ENCODE measurements around the gene CTNND2. TPM values are rescaled to one million over a fixed set of nuclear protein-coding genes. Genes with fewer than 3 reads are reported as not detected.

The CTNND2 gene
- total and polyA plus RNA-seq, 4 donors: 0.05 to 0.50 (median 0.27) TPM

GRCh38 chr5:11777096-11777495, 127.2 kb downstream of the CTNND2 start:
- Histone ChIP-seq H3K4me3 (ENCODE audit: low read depth in 1 of 3, low read length in 3 of 3) (no peak overlapping the region), H3K36me3 (ENCODE audit: control insufficient read depth in 4 of 4, insufficient read depth in 3 of 4, low read depth in 1 of 4, low read length in 3 of 4) (no peaks in the 10 kb centered on the region), H3K4me1 (ENCODE audit: control insufficient read depth in 4 of 4, insufficient read depth in 4 of 4, low read length in 3 of 4) (no peaks in the 10 kb centered on the region), H3K9me3 (ENCODE audit: control insufficient read depth in 4 of 4, low read length in 3 of 4) (no peaks in the 10 kb centered on the region), H3K27ac (ENCODE audit: low read depth in 1 of 2, low read length in 2 of 2) (no peak overlapping the region), H3K27me3 (ENCODE audit: control insufficient read depth in 4 of 4, insufficient read depth in 4 of 4, low read length in 3 of 4) (no peaks in the 10 kb centered on the region), H3K9ac (ENCODE audit: low read depth in 1 of 2, low read length in 2 of 2) (no peak overlapping the region)
- 57% methylated on average over 2 of the region's 2 CpGs for WGBS
- no peak for DNase-seq (ENCODE audit: low spot score)
- TF ChIP-seq, protein P1, sequence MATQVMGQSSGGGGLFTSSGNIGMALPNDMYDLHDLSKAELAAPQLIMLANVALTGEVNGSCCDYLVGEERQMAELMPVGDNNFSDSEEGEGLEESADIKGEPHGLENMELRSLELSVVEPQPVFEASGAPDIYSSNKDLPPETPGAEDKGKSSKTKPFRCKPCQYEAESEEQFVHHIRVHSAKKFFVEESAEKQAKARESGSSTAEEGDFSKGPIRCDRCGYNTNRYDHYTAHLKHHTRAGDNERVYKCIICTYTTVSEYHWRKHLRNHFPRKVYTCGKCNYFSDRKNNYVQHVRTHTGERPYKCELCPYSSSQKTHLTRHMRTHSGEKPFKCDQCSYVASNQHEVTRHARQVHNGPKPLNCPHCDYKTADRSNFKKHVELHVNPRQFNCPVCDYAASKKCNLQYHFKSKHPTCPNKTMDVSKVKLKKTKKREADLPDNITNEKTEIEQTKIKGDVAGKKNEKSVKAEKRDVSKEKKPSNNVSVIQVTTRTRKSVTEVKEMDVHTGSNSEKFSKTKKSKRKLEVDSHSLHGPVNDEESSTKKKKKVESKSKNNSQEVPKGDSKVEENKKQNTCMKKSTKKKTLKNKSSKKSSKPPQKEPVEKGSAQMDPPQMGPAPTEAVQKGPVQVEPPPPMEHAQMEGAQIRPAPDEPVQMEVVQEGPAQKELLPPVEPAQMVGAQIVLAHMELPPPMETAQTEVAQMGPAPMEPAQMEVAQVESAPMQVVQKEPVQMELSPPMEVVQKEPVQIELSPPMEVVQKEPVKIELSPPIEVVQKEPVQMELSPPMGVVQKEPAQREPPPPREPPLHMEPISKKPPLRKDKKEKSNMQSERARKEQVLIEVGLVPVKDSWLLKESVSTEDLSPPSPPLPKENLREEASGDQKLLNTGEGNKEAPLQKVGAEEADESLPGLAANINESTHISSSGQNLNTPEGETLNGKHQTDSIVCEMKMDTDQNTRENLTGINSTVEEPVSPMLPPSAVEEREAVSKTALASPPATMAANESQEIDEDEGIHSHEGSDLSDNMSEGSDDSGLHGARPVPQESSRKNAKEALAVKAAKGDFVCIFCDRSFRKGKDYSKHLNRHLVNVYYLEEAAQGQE (IDR thresholded peaks at IDR 0.05): no peak
- TF ChIP-seq GABPA (IDR thresholded peaks at IDR 0.05 in 1 of 2, conservative IDR thresholded peaks at IDR 0.05 in 1 of 2): no peak
- TF ChIP-seq JUND (IDR thresholded peaks at IDR 0.05): no peak
- TF ChIP-seq EGR1 (IDR thresholded peaks at IDR 0.05; ENCODE audit: low read depth in 2 of 2): no peak
- TF ChIP-seq, protein P2, sequence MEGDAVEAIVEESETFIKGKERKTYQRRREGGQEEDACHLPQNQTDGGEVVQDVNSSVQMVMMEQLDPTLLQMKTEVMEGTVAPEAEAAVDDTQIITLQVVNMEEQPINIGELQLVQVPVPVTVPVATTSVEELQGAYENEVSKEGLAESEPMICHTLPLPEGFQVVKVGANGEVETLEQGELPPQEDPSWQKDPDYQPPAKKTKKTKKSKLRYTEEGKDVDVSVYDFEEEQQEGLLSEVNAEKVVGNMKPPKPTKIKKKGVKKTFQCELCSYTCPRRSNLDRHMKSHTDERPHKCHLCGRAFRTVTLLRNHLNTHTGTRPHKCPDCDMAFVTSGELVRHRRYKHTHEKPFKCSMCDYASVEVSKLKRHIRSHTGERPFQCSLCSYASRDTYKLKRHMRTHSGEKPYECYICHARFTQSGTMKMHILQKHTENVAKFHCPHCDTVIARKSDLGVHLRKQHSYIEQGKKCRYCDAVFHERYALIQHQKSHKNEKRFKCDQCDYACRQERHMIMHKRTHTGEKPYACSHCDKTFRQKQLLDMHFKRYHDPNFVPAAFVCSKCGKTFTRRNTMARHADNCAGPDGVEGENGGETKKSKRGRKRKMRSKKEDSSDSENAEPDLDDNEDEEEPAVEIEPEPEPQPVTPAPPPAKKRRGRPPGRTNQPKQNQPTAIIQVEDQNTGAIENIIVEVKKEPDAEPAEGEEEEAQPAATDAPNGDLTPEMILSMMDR (IDR thresholded peaks at IDR 0.05; ENCODE audit: low read depth, low read length, missing input control): no peak
- no peak for TF ChIP-seq ZBTB33 (IDR thresholded peaks at IDR 0.05)
- TF ChIP-seq HNF4A (conservative IDR thresholded peaks at IDR 0.05): no peak
- no peak for TF ChIP-seq YY1 (IDR thresholded peaks at IDR 0.05)
- TF ChIP-seq FOXA1 (IDR thresholded peaks at IDR 0.05): no peak
- no peak for TF ChIP-seq RAD21 (IDR thresholded peaks at IDR 0.05)
- TF ChIP-seq NR2F2 (IDR thresholded peaks at IDR 0.05): no peak
- no peak for TF ChIP-seq FOXA2 (IDR thresholded peaks at IDR 0.05)
- TF ChIP-seq HNF4G (IDR thresholded peaks at IDR 0.05): no peak
- TF ChIP-seq TAF1 (conservative IDR thresholded peaks at IDR 0.05): no peak

DNA sequence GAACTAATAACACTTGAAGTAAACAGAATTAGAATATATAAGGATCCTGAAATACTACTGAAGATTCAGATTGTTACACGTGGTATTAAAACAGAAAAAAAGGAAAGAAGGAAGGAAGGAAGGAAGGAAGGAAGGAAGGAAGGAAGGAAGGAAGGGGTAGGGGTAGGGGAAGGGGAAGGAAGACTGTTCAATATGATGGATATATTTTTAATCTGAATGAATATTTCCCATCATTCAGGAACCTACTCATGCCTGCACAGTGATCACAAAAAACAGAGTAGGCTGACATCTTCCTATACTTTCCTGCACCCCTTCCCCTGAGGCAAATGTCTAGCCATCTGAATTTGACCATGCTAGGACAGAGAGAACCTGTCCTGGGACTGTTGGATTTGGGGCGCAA, 133.9 kb downstream of the CTNND2 start:
- no peak overlapping the region for H3K9ac ChIP-seq (ENCODE audit: low read depth in 1 of 2, low read length in 2 of 2)
- no peak overlapping the region for H3K27ac ChIP-seq (ENCODE audit: low read depth in 1 of 2, low read length in 2 of 2)
- H3K36me3 ChIP-seq (ENCODE audit: control insufficient read depth in 4 of 4, insufficient read depth in 3 of 4, low read depth in 1 of 4, low read length in 3 of 4): no peaks in the 10 kb centered on the region
- WGBS: 77% methylated on average over 2 of the region's 2 CpGs
- TF ChIP-seq, protein P3, sequence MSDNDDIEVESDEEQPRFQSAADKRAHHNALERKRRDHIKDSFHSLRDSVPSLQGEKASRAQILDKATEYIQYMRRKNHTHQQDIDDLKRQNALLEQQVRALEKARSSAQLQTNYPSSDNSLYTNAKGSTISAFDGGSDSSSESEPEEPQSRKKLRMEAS (IDR thresholded peaks at IDR 0.05): no peak
- no peaks in the 10 kb centered on the region for H3K9me3 ChIP-seq (ENCODE audit: control insufficient read depth in 4 of 4, low read length in 3 of 4)
- H3K4me1 ChIP-seq (ENCODE audit: control insufficient read depth in 4 of 4, insufficient read depth in 4 of 4, low read length in 3 of 4): no peaks in the 10 kb centered on the region
- no peak for DNase-seq (ENCODE audit: low spot score)
- H3K4me3 ChIP-seq (ENCODE audit: low read depth in 1 of 3, low read length in 3 of 3): no peak overlapping the region
- H3K27me3 ChIP-seq (ENCODE audit: control insufficient read depth in 4 of 4, insufficient read depth in 4 of 4, low read length in 3 of 4): no peaks in the 10 kb centered on the region
